Measurements from ENCODE around the gene KCNMA1.

GRCh38 chr10:77599651-77600050 is 38.0 kb downstream of the KCNMA1 start:
- TF ChIP-seq CTCF (IDR thresholded peaks at IDR 0.05) = no peak
- no peak for TF ChIP-seq ZFX (IDR thresholded peaks at IDR 0.05; ENCODE audit: borderline replicate concordance)

All from 22Rv1 (cell line).